Measurements from ENCODE around the gene SLC7A1.
"Not testable (repeated sequence)": the region's sequence is repeated elsewhere in the genome, so short reads cannot be mapped to it uniquely, and the experiment has no call there.

GRCh38 chr13:29636831-29637230, 41.3 kb upstream of the SLC7A1 start:
- not testable (repeated sequence) for TF ChIP-seq POLR2A, POLR2AphosphoS5 (IDR thresholded peaks at IDR 0.05)

Measured in spleen (tissue), 3 donors.